ENCODE data around the gene P2RY13.

Gene P2RY13

GRCh38 chr3:151316267-151316991 lies 12.9 kb downstream of the P2RY13 start, which contains the start of gene GPR87:
TSS of gene GPR87 (minus strand) at chr3:151316820. CDS start at chr3:151300100, 16,720 bp downstream.
- no peaks in the 10 kb centered on the region for H3K36me3 Mint-ChIP-seq (ENCODE audit: insufficient read depth)
- H3K27me3 Mint-ChIP-seq, result peaks cover 15% of the 10 kb centered on the region
- no peak within 1 kb of the TSS for H3K27ac Mint-ChIP-seq (ENCODE audit: low read depth)
- no peak for DNase-seq (ENCODE audit: low spot score in 2 of 2)
- no peaks in the 10 kb centered on the region for H3K9me3 Mint-ChIP-seq
- no peak within 1 kb of the TSS for H3K4me3 Mint-ChIP-seq
- ATAC-seq (replicated peaks; ENCODE audit: extremely low read depth, poor library complexity, severe bottlenecking), result no peak
- no peaks in the 10 kb centered on the region for H3K4me1 Mint-ChIP-seq

DNA sequence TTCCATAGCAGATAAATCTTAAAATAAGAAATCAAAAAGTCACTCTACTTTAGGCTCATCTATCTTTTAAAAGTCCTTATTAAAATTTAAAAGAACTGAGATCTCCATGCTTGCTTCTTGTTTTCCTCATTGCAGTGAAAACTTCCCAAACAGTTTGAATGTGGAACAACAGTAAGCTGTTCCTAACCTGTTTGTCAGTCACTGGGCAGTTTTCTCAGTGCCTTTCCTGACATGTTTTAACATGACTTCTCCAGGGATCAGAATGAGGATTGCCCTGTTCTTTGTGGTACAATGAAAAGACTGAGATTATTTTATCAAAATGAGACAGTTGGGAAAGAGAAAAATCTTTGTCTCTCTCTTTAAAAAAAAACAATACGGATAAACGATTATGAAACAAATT lies 13.5 kb downstream of the P2RY13 start:
- peaks cover 9% of the 10 kb centered on the region for H3K27me3 Mint-ChIP-seq
- H3K4me1 Mint-ChIP-seq, result no peaks in the 10 kb centered on the region
- no peak overlapping the region for H3K27ac Mint-ChIP-seq (ENCODE audit: low read depth)
- no peaks in the 10 kb centered on the region for H3K9me3 Mint-ChIP-seq
- DNase-seq (ENCODE audit: low spot score in 2 of 2), result no peak
- no peaks in the 10 kb centered on the region for H3K36me3 Mint-ChIP-seq (ENCODE audit: insufficient read depth)
- no peak overlapping the region for H3K4me3 Mint-ChIP-seq
- ATAC-seq (replicated peaks; ENCODE audit: extremely low read depth, poor library complexity, severe bottlenecking), result no peak

GRCh38 chr3:151315136-151315535 lies 14.2 kb downstream of the P2RY13 start:
- Mint-ChIP-seq H3K4me1 (no peaks in the 10 kb centered on the region), H3K27ac (ENCODE audit: low read depth) (no peak overlapping the region), H3K36me3 (ENCODE audit: insufficient read depth) (no peaks in the 10 kb centered on the region), H3K27me3 (peaks cover 2% of the 10 kb centered on the region), H3K9me3 (no peaks in the 10 kb centered on the region), H3K4me3 (no peak overlapping the region)
- ATAC-seq (replicated peaks; ENCODE audit: extremely low read depth, poor library complexity, severe bottlenecking) (no peak), DNase-seq (ENCODE audit: low spot score in 2 of 2) (no peak)

GRCh38 chr3:151314593-151314992 lies 14.8 kb downstream of the P2RY13 start:
- no peak for DNase-seq (ENCODE audit: low spot score in 2 of 2)
- no peak overlapping the region for H3K4me3 Mint-ChIP-seq
- H3K36me3 Mint-ChIP-seq (ENCODE audit: insufficient read depth), result no peaks in the 10 kb centered on the region
- H3K27me3 Mint-ChIP-seq, result no peaks in the 10 kb centered on the region
- no peak overlapping the region for H3K27ac Mint-ChIP-seq (ENCODE audit: low read depth)
- H3K4me1 Mint-ChIP-seq, result no peaks in the 10 kb centered on the region
- ATAC-seq (replicated peaks; ENCODE audit: extremely low read depth, poor library complexity, severe bottlenecking), result no peak
- no peaks in the 10 kb centered on the region for H3K9me3 Mint-ChIP-seq

DNA sequence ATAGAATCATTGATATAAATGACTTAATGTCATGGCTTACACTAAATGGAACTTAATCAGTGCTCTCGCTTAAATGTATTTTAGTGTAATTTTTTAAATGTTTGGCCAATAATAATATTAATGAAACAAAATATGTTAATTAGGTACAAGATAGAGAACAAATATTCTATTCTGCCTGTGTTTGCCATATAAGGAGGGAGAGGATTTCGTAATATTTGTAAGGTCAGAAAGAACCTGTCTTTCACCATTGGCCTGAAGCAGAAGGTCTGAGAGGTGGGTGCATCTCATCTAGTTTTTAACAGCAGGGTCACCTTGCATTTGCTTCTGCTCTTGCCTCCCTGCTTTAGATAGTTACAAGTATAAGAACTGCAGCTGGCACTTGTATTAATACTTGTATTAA lies 15.2 kb downstream of the P2RY13 start:
- DNase-seq (ENCODE audit: low spot score in 2 of 2), result no peak
- Mint-ChIP-seq H3K36me3 (ENCODE audit: insufficient read depth) (no peaks in the 10 kb centered on the region), H3K4me1 (no peaks in the 10 kb centered on the region), H3K27me3 (no peaks in the 10 kb centered on the region), H3K9me3 (no peaks in the 10 kb centered on the region), H3K27ac (ENCODE audit: low read depth) (no peak overlapping the region), H3K4me3 (no peak overlapping the region)
- ATAC-seq (replicated peaks; ENCODE audit: extremely low read depth, poor library complexity, severe bottlenecking), result no peak

GRCh38 chr3:151312972-151313371 lies 16.4 kb downstream of the P2RY13 start:
- ATAC-seq (replicated peaks; ENCODE audit: extremely low read depth, poor library complexity, severe bottlenecking) (no peak), DNase-seq (ENCODE audit: low spot score in 2 of 2) (no peak)
- no peaks in the 10 kb centered on the region for H3K36me3 Mint-ChIP-seq (ENCODE audit: insufficient read depth)
- no peaks in the 10 kb centered on the region for H3K9me3 Mint-ChIP-seq
- no peak overlapping the region for H3K27ac Mint-ChIP-seq (ENCODE audit: low read depth)
- no peaks in the 10 kb centered on the region for H3K27me3 Mint-ChIP-seq
- no peak overlapping the region for H3K4me3 Mint-ChIP-seq
- no peaks in the 10 kb centered on the region for H3K4me1 Mint-ChIP-seq

- Mint-ChIP-seq H3K4me1 (peaks cover 13% of the 10 kb centered on the region), H3K4me3 (no peak overlapping the region), H3K9me3 (no peaks in the 10 kb centered on the region), H3K36me3 (ENCODE audit: insufficient read depth) (no peaks in the 10 kb centered on the region), H3K27ac (ENCODE audit: low read depth) (no peak overlapping the region), H3K27me3 (no peaks in the 10 kb centered on the region)
- ATAC-seq (replicated peaks; ENCODE audit: extremely low read depth, poor library complexity, severe bottlenecking) (no peak), DNase-seq (ENCODE audit: low spot score in 2 of 2) (no peak)
These were observed 19.8 kb downstream of the P2RY13 start for GRCh38 chr3:151309566-151309965.

DNA sequence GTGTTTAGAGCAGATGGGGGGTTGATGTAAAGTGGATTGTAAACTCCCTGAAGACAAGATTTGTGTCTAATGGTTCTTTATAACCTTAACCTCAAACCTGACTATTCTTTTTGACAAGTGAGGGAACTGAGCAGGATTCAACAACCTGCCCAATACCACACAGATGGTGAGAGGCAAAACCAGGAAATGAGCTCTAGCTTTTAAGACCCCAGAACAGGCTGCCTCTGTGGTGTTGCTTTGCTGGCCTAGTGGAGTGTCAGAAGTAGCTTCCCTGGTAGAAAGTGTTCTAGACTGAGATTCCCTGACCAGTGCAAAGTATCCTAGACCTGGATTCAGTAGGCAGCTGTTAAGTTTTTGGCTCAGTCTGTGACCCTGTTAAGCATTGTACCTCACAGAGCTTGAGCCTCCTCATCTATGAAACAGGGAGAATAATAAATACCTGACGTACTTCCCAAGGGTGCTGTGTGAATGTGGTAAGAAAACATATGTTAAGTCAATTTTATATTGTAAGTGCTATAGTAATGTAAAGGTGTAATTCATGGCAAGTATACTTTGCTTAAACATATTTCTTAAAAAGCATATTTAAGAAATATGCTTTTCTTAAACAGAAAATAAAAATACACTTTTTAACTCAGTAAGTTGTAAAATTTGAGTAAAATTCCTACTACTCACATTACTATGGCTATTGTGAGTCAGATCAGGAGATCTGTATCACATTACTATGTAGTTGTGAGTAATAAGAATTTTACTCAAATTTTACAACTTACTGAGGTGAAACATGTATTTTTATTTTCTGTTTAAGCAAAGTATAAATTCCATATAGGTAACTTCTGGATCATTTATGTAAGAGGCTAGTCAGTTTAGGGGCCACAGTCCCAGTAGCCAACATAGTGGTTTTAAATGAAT lies 21.5 kb downstream of the P2RY13 start:
- Mint-ChIP-seq H3K4me3 (no peak overlapping the region), H3K36me3 (ENCODE audit: insufficient read depth) (peaks cover 1% of the 10 kb centered on the region), H3K27ac (ENCODE audit: low read depth) (no peak overlapping the region), H3K4me1 (peaks cover 13% of the 10 kb centered on the region), H3K27me3 (peaks cover 15% of the 10 kb centered on the region), H3K9me3 (no peaks in the 10 kb centered on the region)
- DNase-seq (ENCODE audit: low spot score in 2 of 2) (no peak), ATAC-seq (replicated peaks; ENCODE audit: extremely low read depth, poor library complexity, severe bottlenecking) (no peak)

DNA sequence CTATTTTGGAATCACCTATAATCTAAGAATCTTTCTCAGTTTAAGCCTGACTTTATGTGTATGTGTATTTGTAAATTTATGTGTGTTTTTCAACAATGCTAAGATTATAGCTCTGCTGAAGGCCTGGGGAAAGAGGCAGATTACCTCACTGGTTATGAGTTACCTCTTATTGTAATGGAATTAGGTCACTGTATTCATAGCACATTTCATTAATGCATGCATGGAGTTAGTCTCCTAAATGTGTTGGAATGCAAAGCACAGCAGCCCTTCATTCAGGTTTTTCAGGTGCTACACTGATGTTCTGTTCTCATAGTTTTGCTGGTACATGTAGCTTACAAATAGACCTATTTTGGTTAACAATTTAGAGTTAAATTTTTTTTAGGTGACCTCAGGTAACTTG lies 22.2 kb downstream of the P2RY13 start:
- ATAC-seq (replicated peaks; ENCODE audit: extremely low read depth, poor library complexity, severe bottlenecking) (no peak), DNase-seq (ENCODE audit: low spot score in 2 of 2) (no peak)
- H3K27ac Mint-ChIP-seq (ENCODE audit: low read depth), result no peak overlapping the region
- no peak overlapping the region for H3K4me3 Mint-ChIP-seq
- H3K36me3 Mint-ChIP-seq (ENCODE audit: insufficient read depth), result peaks cover 1% of the 10 kb centered on the region
- H3K4me1 Mint-ChIP-seq, result peaks cover 13% of the 10 kb centered on the region
- peaks cover 20% of the 10 kb centered on the region for H3K27me3 Mint-ChIP-seq
- no peaks in the 10 kb centered on the region for H3K9me3 Mint-ChIP-seq

DNA sequence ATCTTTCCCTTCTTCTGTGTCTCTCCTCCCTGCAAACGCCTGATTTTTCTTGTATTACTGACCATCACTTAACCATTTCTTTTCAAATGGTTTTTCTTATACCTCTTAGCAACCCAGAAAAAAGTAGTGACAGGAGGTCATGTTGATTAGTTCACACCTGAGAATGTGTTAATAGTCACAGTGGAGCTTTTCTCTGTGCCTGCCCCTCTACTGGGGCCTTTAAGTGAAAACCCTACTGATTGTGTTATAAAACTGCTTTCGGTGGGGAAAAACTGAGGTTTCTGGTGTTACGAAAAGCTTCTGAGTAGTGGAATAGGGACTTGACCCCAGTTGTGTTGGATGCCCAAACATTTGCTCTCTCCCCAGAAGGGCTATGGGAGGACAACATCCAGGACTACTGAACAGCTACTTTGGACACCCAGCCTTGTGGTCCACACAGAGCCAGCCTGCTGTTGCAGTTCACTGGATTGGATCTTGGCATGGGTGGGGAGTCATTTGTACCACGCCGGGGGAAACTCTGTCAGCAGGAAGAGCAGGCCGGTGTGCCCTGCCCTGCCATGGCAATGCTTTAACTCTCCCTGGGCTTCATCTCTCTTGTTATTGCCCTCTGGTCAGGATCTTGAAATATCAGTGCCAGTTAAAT lies 23.1 kb downstream of the P2RY13 start:
- ATAC-seq (replicated peaks; ENCODE audit: extremely low read depth, poor library complexity, severe bottlenecking), result no peak
- H3K4me3 Mint-ChIP-seq, result no peak overlapping the region
- DNase-seq (ENCODE audit: low spot score in 2 of 2), result no peak
- H3K27me3 Mint-ChIP-seq, result peaks cover 20% of the 10 kb centered on the region
- no peaks in the 10 kb centered on the region for H3K9me3 Mint-ChIP-seq
- no peak overlapping the region for H3K27ac Mint-ChIP-seq (ENCODE audit: low read depth)
- peaks cover 1% of the 10 kb centered on the region for H3K36me3 Mint-ChIP-seq (ENCODE audit: insufficient read depth)
- H3K4me1 Mint-ChIP-seq, result peaks cover 13% of the 10 kb centered on the region

GRCh38 chr3:151305775-151306151 lies 23.6 kb downstream of the P2RY13 start:
- no peak for ATAC-seq (replicated peaks; ENCODE audit: extremely low read depth, poor library complexity, severe bottlenecking)
- DNase-seq (ENCODE audit: low spot score in 2 of 2), result no peak
- Mint-ChIP-seq H3K4me3 (no peak overlapping the region), H3K27ac (ENCODE audit: low read depth) (no peak overlapping the region), H3K27me3 (peaks cover 24% of the 10 kb centered on the region), H3K9me3 (no peaks in the 10 kb centered on the region), H3K4me1 (peaks cover 13% of the 10 kb centered on the region), H3K36me3 (ENCODE audit: insufficient read depth) (peaks cover 1% of the 10 kb centered on the region)

DNA sequence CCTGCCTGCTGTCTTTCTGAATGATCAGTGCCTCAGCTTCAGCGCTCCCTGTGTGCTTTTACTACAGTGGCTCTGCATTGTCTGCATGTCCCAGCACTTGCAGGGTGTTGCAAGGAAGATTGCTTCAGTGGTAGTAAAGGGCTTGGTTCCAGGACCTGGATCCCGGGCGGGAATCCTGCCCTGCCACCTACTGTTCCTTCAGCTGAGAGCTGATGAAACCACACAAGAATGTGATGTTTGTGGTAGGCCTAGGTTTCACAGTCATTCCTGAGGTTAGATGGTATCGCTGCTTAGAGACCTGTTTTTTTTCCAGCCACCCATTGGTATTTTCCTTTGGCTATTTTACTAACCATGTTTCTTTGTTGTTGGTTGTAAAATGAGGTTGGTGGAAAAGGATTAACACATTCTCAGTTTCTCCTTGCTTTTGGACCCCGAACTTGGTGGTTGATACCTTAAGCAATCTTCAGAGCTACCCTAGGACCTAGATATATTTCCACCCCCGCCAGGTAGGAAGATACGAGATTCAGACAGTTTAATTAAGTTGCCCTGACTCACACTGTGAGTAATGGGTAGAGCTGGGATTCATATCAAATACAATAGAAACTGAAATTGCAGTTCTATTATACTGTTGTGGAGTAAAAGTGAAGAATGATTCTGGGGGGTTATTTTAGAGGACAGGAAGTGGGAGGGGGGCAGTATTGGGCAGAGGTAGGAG lies 24.1 kb downstream of the P2RY13 start:
- no peak overlapping the region for H3K4me3 Mint-ChIP-seq
- H3K27ac Mint-ChIP-seq (ENCODE audit: low read depth), result no peak overlapping the region
- H3K36me3 Mint-ChIP-seq (ENCODE audit: insufficient read depth), result peaks cover 1% of the 10 kb centered on the region
- H3K4me1 Mint-ChIP-seq, result peaks cover 13% of the 10 kb centered on the region
- no peaks in the 10 kb centered on the region for H3K9me3 Mint-ChIP-seq
- ATAC-seq (replicated peaks; ENCODE audit: extremely low read depth, poor library complexity, severe bottlenecking), result no peak
- peaks cover 29% of the 10 kb centered on the region for H3K27me3 Mint-ChIP-seq
- no peak for DNase-seq (ENCODE audit: low spot score in 2 of 2)
